Chondrocyte (in vitro differentiated cells): Measurements from ENCODE around the gene CHKA. TPM values are rescaled to one million over a fixed set of nuclear protein-coding genes. Genes with fewer than 3 reads are reported as not detected.

Experiments
- DNase-seq: peaks from one replicate; pipeline ENCODE4 v3.0.0; 2021; ENCODE audit warnings: mixed read lengths, low spot score
- H3K27ac Mint-ChIP-seq: one replicate; pipeline ENCODE4 v1.8.0; 2021; ENCODE audit warnings: mild to moderate bottlenecking, moderate library complexity, mixed read lengths; ENCODE audit not compliant: unreplicated experiment
- H3K27me3 Mint-ChIP-seq: 2 replicates; pipeline ENCODE4 v1.8.0; 2021; ENCODE audit warnings: low read depth, mixed read lengths
- H3K36me3 Mint-ChIP-seq: 2 replicates; pipeline ENCODE4 v1.8.0; 2021; ENCODE audit warnings: low read depth, mixed read lengths
- H3K4me1 Mint-ChIP-seq: 2 replicates; pipeline ENCODE4 v1.8.0; 2021; ENCODE audit warnings: low read depth, mild to moderate bottlenecking, mixed read lengths
- H3K4me3 Mint-ChIP-seq: one replicate; pipeline ENCODE4 v1.8.0; 2021; ENCODE audit warnings: mild to moderate bottlenecking, moderate library complexity, mixed read lengths; ENCODE audit not compliant: unreplicated experiment
- H3K9me3 Mint-ChIP-seq: 2 replicates; pipeline ENCODE4 v1.8.0; 2021; ENCODE audit warnings: low read depth, mixed read lengths
- total RNA-seq: library from RNA; stranded (reverse); gene quantifications from 3 replicates; pipeline ENCODE4 v1.2.1, GENCODE V29; 2021
- TF ChIP-seq, protein P1 (sequence below): fragments of 200-600 bp; sonication (generic); IDR thresholded peaks from 2 replicates; pipeline ENCODE4 v1.5.0; 2021; ENCODE audit warnings: antibody characterized with exemption, mild to moderate bottlenecking, moderate library complexity

The CHKA gene
- total RNA-seq, 1 donor from 2014 or later, result 21.0 TPM

DNA sequence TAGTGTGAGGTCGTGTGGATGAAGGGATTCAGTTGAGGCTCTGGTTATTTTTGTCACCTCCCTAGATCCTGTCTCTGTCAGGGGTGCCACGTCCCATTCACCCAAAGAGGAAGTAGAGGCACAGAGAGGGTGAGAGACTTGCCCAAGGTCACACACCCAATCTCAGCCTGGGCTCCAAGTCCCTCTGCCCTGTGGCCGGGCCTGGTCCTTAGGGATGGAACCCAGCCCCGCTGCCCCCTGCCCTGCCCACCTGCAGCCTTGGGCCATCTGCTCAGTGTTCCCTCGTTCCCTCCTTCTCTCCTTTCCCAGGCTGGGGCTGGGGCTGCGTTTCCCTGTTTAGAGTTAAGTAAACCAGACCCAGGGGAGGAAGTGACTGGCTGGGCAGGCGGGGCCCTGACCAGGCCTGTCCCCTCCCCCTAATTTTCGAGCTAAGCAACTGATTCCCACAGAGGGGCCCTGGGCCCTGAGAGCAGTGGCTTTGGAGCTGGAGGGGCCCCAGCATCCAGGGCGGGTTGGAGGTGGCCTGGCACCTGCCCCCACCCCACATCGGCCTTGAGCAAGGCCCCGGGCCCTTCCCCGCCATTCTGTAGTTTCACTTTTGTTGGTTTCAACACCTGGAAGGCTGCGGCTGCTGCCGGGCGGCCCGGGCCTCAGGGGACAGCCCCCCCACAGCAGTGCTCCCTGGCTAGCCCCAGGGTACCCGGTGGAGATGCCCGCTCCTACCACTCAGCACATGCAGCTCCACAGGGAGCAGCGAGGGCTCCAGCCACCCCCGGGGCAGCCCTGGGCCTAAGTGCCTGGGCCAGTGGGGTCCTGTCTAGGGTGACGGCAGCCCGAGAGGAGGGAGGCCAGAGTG, 80.9 kb downstream of the CHKA start:
- Mint-ChIP-seq H3K27me3 (no peaks in the 10 kb centered on the region), H3K4me1 (peaks cover 24% of the 10 kb centered on the region), H3K27ac (peak overlapping the region; percentile 85), H3K4me3 (peak overlapping the region; percentile 72), H3K36me3 (no peaks in the 10 kb centered on the region), H3K9me3 (no peaks in the 10 kb centered on the region)
- peak; percentile 88 for DNase-seq
- TF ChIP-seq, protein P1, sequence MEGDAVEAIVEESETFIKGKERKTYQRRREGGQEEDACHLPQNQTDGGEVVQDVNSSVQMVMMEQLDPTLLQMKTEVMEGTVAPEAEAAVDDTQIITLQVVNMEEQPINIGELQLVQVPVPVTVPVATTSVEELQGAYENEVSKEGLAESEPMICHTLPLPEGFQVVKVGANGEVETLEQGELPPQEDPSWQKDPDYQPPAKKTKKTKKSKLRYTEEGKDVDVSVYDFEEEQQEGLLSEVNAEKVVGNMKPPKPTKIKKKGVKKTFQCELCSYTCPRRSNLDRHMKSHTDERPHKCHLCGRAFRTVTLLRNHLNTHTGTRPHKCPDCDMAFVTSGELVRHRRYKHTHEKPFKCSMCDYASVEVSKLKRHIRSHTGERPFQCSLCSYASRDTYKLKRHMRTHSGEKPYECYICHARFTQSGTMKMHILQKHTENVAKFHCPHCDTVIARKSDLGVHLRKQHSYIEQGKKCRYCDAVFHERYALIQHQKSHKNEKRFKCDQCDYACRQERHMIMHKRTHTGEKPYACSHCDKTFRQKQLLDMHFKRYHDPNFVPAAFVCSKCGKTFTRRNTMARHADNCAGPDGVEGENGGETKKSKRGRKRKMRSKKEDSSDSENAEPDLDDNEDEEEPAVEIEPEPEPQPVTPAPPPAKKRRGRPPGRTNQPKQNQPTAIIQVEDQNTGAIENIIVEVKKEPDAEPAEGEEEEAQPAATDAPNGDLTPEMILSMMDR, result no peak

DNA sequence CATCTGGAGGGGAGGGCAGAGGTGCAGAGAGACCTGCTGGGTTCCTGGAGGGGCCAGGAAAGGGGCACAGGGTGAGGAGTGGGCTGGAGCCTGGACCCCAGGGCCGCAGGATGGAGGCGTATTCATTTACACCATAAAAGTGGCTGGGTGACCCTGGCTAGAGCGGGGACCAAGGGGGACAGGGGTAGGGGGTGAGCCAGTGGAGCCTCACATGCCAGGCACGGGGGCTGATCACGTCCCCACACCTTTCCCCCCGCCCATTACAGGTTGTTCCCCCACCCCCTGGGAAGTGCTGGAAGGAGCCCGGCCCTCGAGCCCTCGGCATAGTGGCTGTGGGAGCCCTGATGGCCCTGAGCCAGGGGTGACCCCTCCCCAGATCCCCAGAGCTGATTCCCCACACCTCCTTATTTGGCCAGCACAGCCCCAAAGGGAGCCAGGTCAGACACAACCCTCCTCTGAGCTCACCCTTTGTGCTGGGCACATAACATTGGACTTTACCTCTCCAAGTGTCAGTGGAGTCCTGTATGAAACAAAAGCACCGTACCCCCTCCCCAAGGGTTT, 81.6 kb downstream of the CHKA start:
- Mint-ChIP-seq H3K9me3 (no peaks in the 10 kb centered on the region), H3K4me3 (peak overlapping the region; percentile 72), H3K27me3 (no peaks in the 10 kb centered on the region), H3K27ac (peak overlapping the region; percentile 85), H3K4me1 (peaks cover 24% of the 10 kb centered on the region), H3K36me3 (no peaks in the 10 kb centered on the region)
- peak; percentile 55 for DNase-seq
- TF ChIP-seq, protein P1, result no peak

DNA sequence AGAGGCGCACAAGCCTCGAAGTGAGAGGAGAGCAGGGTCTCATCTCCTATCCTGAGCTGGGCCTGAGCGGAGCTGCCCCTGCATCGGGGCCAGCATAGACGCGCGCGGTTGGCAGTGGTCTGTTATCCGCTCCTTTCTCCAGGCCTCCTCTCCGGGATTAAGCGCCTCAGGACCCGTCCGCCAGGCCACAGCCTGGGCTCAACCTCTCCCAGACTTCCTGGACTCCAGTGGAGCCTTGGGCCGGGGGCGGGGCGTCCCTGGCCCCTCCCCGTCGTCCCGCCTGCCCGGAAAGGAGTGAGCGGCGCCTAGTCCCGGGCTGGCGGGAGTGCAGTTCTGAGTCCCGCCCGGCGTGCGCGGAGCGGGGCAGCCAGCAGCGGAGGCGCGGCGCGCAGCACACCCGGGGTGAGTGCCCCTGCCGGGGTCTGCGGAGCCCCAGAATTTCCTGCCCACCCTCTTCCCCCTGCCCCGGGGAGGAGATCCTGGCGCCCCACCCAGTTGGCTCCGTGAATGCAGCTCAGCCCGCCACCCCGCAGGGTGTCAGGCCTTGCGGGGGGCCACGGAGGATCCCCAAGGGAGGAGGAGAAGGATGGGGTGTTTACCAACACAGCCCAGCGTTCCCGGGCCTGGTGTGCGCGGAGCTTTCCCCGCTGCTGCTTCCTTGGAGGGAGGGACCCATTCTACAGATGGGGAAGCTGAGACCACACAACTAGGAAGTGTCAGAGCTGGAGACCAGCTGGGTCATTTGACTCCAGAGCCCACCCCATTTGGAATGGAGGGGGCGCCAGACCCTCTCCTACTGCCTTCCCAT, 82.3 kb downstream of the CHKA start, which contains the start of gene TCIRG1:
Gene TCIRG1, plus strand, starts transcription at position 308 of the 808 bp plus-strand sequence. CDS start 2,247 bp downstream, outside the sequence.
- H3K27ac Mint-ChIP-seq, result peak within 1 kb of the TSS; percentile 85
- H3K4me1 Mint-ChIP-seq, result peaks cover 24% of the 10 kb centered on the region
- H3K4me3 Mint-ChIP-seq, result peak within 1 kb of the TSS; percentile 72
- TF ChIP-seq, protein P1, result peak; percentile 15
- peak; percentile 78 for DNase-seq
- H3K27me3 Mint-ChIP-seq, result no peaks in the 10 kb centered on the region
- H3K9me3 Mint-ChIP-seq, result no peaks in the 10 kb centered on the region
- H3K36me3 Mint-ChIP-seq, result peaks cover under 1% of the 10 kb centered on the region

DNA sequence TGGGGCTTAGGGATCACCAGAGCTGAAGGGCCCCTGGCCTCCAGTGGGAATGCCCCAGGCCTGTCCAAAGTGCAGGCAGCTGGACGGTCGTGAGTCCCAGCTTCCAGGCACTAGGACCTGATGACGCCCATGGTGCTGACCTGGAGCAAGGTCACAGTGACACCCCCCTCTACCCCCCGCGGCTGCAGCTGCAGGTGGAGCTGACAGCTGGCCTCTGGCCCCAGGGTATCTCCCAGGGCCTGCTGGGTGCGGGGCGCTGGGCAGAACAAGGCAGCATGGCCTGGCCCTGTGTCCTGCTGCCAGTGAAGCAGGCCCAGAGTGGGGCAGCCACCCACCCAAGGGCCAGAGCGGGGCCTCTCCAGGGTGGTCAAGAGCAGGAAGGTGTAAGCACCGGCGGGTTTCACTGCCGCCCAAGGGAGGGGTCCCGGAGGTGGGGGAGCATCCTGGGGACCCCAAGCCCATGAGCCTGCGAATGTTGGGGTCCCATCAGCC, 82.9 kb downstream of the CHKA start:
- Mint-ChIP-seq H3K27ac (peak overlapping the region; percentile 49), H3K4me3 (peak overlapping the region; percentile 72)
- peak; percentile 92 for DNase-seq

More for the DNA sequence above, 82.9 kb downstream of the CHKA start:
- Mint-ChIP-seq H3K4me1 (peaks cover 24% of the 10 kb centered on the region), H3K36me3 (peaks cover 2% of the 10 kb centered on the region), H3K9me3 (no peaks in the 10 kb centered on the region), H3K27me3 (no peaks in the 10 kb centered on the region)
- TF ChIP-seq, protein P1, result no peak
